Right cardiac atrium (tissue), 5 donors: Measurements from ENCODE around the gene ZNF888. TPM values are rescaled to one million over a fixed set of nuclear protein-coding genes. Genes with fewer than 3 reads are reported as not detected.

Experiments used
- ATAC-seq, 2 donors: fragments of 200-7000 bp; cut with Tn5 transposase; one replicate each; pipeline versions ENCODE4 v1.8.0 to v1.9.1; 2020; ENCODE audit warnings: moderate library complexity in 2 of 2, mild to moderate bottlenecking in 1 of 2
- DNase-seq, 3 donors: peaks; one replicate each; pipeline ENCODE4 v3.0.0-alpha.2; 2020
- H3K27ac ChIP-seq: one replicate; pipeline ENCODE4 v1.5.1; 2013; ENCODE audit warnings: mild to moderate bottlenecking, low read length, control low read depth, moderate library complexity
- H3K27me3 ChIP-seq: one replicate; pipeline ENCODE4 v1.6.1; 2013; ENCODE audit not compliant: control insufficient read depth, insufficient read depth
- H3K4me1 ChIP-seq: one replicate; pipeline ENCODE4 v1.6.1; 2013; ENCODE audit warnings: low read length; ENCODE audit not compliant: control insufficient read depth, insufficient read depth
- H3K4me3 ChIP-seq: one replicate; pipeline ENCODE4 v1.5.1; 2013; ENCODE audit warnings: low read length, control low read depth
- H3K9me3 ChIP-seq: one replicate; pipeline ENCODE4 v1.6.1; 2013; ENCODE audit warnings: low read length; ENCODE audit not compliant: control insufficient read depth
- WGBS: extraction: QIAGEN DNeasy Blood & Tissue Kit; methylation state at CpG from one replicate; pipeline ENCODE4 v1.1.7; 2013; 5-methylcytosine and 5-hydroxymethylcytosine counted together
- intact Hi-C, 4 donors: fragments of 100-400 bp; cut with DNase I; formaldehyde crosslinking; loops; one replicate each; pipeline versions ENCODE4 v1.11.0 to v1.14.0; 2022 to 2023
- long read RNA-seq, 4 donors: library from polyadenylated mRNA; unstranded; transcript quantifications; one replicate each; pipeline ENCODE4 v2.0.0, GENCODE V29; 2020 to 2021
- polyA plus RNA-seq: library from polyadenylated mRNA; stranded (reverse); fragments of 200-250 nt; gene quantifications from one replicate; pipeline ENCODE4 v1.2.3, GENCODE V29; 2013
- total RNA-seq, 4 donors: library from RNA; stranded (reverse); fragmentation: NEBNext Ultra II Directional; extraction: Animal tissue kit (Norgen Biotek cat#: 25700); gene quantifications; one replicate each; pipeline ENCODE4 v1.2.1, GENCODE V29; 2021
- donor health status: healthy with polysubstance abuse.
- donor health status: DM: no; HTN: yes; CAD: no.
- donor health status: DM: no; HTN: no; CAD: no.
- donor health status: DM: no; HTN: yes; CAD: no; lungs with severe emphysema.
- donor health status: DM: yes; HTN: yes; CAD: no.

ZNF888 gene
- total RNA-seq (1 to 10 TPM; 1.7 to 1.9 (median 1.8) TPM), polyA plus RNA-seq (1.00 TPM)
- long read RNA-seq, donor 1, partial matches to known transcripts = 0 of 1 reads
- long read RNA-seq, donor 1, other reads (novel, unspliced or antisense) = 1 of 1 reads
- long read RNA-seq, donor 2 = 0 reads
- long read RNA-seq, donor 3 = 0 reads
- long read RNA-seq, donor 4 = 0 reads

- peak within 1 kb of the TSS; percentile 85 for H3K4me3 ChIP-seq
- intact Hi-C loops = loop anchor here in 1 of 4 donors (2.0 kb wide), 1 partner anchor 40 kb away; the partner anchor contains the start of gene ZNF816
- WGBS = 2% methylated on average over 55 of the region's 55 CpGs
These were observed at the start of gene ZNF888 for GRCh38 chr19:52922841-52923777. ZNF888 (minus strand) TSS chr19:52923428; CDS start chr19:52917873, 5,555 bp downstream.

GRCh38 chr19:52967772-52968171 is 44.5 kb upstream of the ZNF888 start:
- intact Hi-C loops = no loop called here
- ATAC-seq = no peak
- DNase-seq = no peak
- Histone ChIP-seq H3K4me3 (no peak overlapping the region), H3K9me3 (no peaks in the 10 kb centered on the region), H3K27ac (no peak overlapping the region), H3K27me3 (no peaks in the 10 kb centered on the region), H3K4me1 (no peaks in the 10 kb centered on the region)
- WGBS = 95% methylated on average over 2 of the region's 2 CpGs

More at GRCh38 chr19:52922841-52923777, at the start of gene ZNF888:
- Histone ChIP-seq H3K4me1 (no peaks in the 10 kb centered on the region), H3K27me3 (no peaks in the 10 kb centered on the region), H3K27ac (peak within 1 kb of the TSS; percentile 74), H3K9me3 (no peaks in the 10 kb centered on the region)
- peak; percentile 87 to 95 (median 95) for DNase-seq
- peak; percentile 100 for ATAC-seq

- no peaks in the 10 kb centered on the region for H3K4me1 ChIP-seq
- intact Hi-C loops = loop anchor here in 1 of 4 donors (2.0 kb wide), 1 partner anchor 40 kb away; the partner anchor contains the start of gene ZNF888
- H3K9me3 ChIP-seq = no peaks in the 10 kb centered on the region
- DNase-seq (peak in 1 of 3 donors; percentile 59), ATAC-seq (peak; percentile 46 to 55)
- H3K27me3 ChIP-seq = no peaks in the 10 kb centered on the region
- H3K27ac ChIP-seq = peak overlapping the region; percentile 55
- H3K4me3 ChIP-seq = peak overlapping the region; percentile 83
- under 1% methylated on average over 12 of the region's 12 CpGs for WGBS
These were observed 40.0 kb upstream of the ZNF888 start for GRCh38 chr19:52963247-52963618.

GRCh38 chr19:52962394-52963246 is 39.4 kb upstream of the ZNF888 start, which contains the start of gene ZNF816:
ZNF816 (minus strand) TSS chr19:52962881; CDS start chr19:52956089, 6,792 bp downstream.
- Histone ChIP-seq H3K27ac (peak within 1 kb of the TSS; percentile 91), H3K9me3 (no peaks in the 10 kb centered on the region), H3K4me3 (peak within 1 kb of the TSS; percentile 83), H3K4me1 (no peaks in the 10 kb centered on the region), H3K27me3 (no peaks in the 10 kb centered on the region)
- DNase-seq (peak; percentile 98 to 99 (median 99)), ATAC-seq (peak; percentile 99 to 100)
- intact Hi-C loops = loop anchor here in 1 of 4 donors (2.0 kb wide), 1 partner anchor 40 kb away; the partner anchor contains the start of gene ZNF888
- WGBS = under 1% methylated on average over 55 of the region's 55 CpGs

GRCh38 chr19:52961981-52962380 is 38.8 kb upstream of the ZNF888 start:
- DNase-seq = no peak
- no peaks in the 10 kb centered on the region for H3K27me3 ChIP-seq

GRCh38 chr19:52959613-52960295 is 36.5 kb upstream of the ZNF888 start:
- Histone ChIP-seq H3K9me3 (no peaks in the 10 kb centered on the region), H3K4me1 (no peaks in the 10 kb centered on the region), H3K4me3 (no peak overlapping the region), H3K27ac (no peak overlapping the region), H3K27me3 (no peaks in the 10 kb centered on the region)
- DNase-seq = no peak
- no peak for ATAC-seq
- WGBS = 97% methylated on average over 11 of the region's 11 CpGs
- intact Hi-C loops = no loop called here

More at GRCh38 chr19:52961981-52962380, 38.8 kb upstream of the ZNF888 start:
- peak; percentile 6 to 10 for ATAC-seq
- Histone ChIP-seq H3K4me3 (peak overlapping the region; percentile 83), H3K27ac (peak overlapping the region; percentile 91), H3K9me3 (no peaks in the 10 kb centered on the region), H3K4me1 (no peaks in the 10 kb centered on the region)
- WGBS = 26% methylated on average over 5 of the region's 5 CpGs
- intact Hi-C loops = loop anchor here in 1 of 4 donors (2.0 kb wide), 1 partner anchor 39 kb away; the partner anchor contains the start of gene ZNF888

GRCh38 chr19:52957591-52957990 is 34.4 kb upstream of the ZNF888 start:
- Histone ChIP-seq H3K4me1 (no peaks in the 10 kb centered on the region), H3K9me3 (peaks cover 4% of the 10 kb centered on the region), H3K27me3 (no peaks in the 10 kb centered on the region), H3K27ac (no peak overlapping the region), H3K4me3 (no peak overlapping the region)
- WGBS = 97% methylated on average over 8 of the region's 8 CpGs
- ATAC-seq (no peak), DNase-seq (no peak)
- intact Hi-C loops = no loop called here

- intact Hi-C loops = no loop called here
- H3K27me3 ChIP-seq = no peaks in the 10 kb centered on the region
- peaks cover 8% of the 10 kb centered on the region for H3K9me3 ChIP-seq
- DNase-seq (no peak), ATAC-seq (no peak)
- H3K4me1 ChIP-seq = no peaks in the 10 kb centered on the region
- no peak overlapping the region for H3K4me3 ChIP-seq
- no peak overlapping the region for H3K27ac ChIP-seq
- 95% methylated on average over 10 of the region's 10 CpGs for WGBS
These were observed 33.7 kb upstream of the ZNF888 start for GRCh38 chr19:52956917-52957316.

GRCh38 chr19:52949422-52949821 is 26.2 kb upstream of the ZNF888 start:
- H3K4me1 ChIP-seq = no peaks in the 10 kb centered on the region
- DNase-seq = no peak
- H3K27me3 ChIP-seq = no peaks in the 10 kb centered on the region
- H3K27ac ChIP-seq = no peak overlapping the region
- intact Hi-C loops = no loop called here
- ATAC-seq = no peak
- H3K9me3 ChIP-seq = peaks cover 18% of the 10 kb centered on the region
- 99% methylated on average over 1 of the region's 1 CpG for WGBS
- no peak overlapping the region for H3K4me3 ChIP-seq
